GM23338 (cell line): ENCODE data around the gene RPS3A. TPM values are rescaled to one million over a fixed set of nuclear protein-coding genes. Genes with fewer than 3 reads are reported as not detected.

Source experiments
- ATAC-seq: fragments of 200-7000 bp; cut with Tn5 transposase; 3 replicates; pipeline ENCODE4 v1.9.1; 2020
- DNase-seq: peaks from one replicate; pipeline ENCODE4 v3.0.0-alpha.2; 2015; ENCODE audit warnings: low spot score
- H2AFZ ChIP-seq: fragments of 200-600 bp; sonication (generic); 2 replicates; pipeline ENCODE4 v1.8.0; 2016; ENCODE audit warnings: antibody characterized with exemption, mild to moderate bottlenecking, moderate library complexity
- H3F3A ChIP-seq: fragments of 200-600 bp; sonication (generic); replicated peaks from 2 replicates; pipeline ENCODE4 v1.8.0; 2017; ENCODE audit warnings: antibody characterized with exemption, mixed run types, low read depth
- H3K27ac ChIP-seq: fragments of 200-600 bp; sonication (generic); 2 replicates; pipeline ENCODE4 v1.6.1; 2016; ENCODE audit warnings: low read depth
- H3K27me3 ChIP-seq: fragments of 200-600 bp; sonication (generic); 2 replicates; pipeline ENCODE4 v1.8.0; 2016; ENCODE audit warnings: mild to moderate bottlenecking, mixed run types, moderate library complexity; ENCODE audit not compliant: insufficient read depth
- H3K36me3 ChIP-seq: fragments of 200-600 bp; sonication (generic); 2 replicates; pipeline ENCODE4 v1.8.0; 2016; ENCODE audit warnings: mild to moderate bottlenecking; ENCODE audit not compliant: insufficient read depth
- H3K4me1 ChIP-seq: fragments of 200-600 bp; sonication (generic); 2 replicates; pipeline ENCODE4 v1.8.0; 2016; ENCODE audit warnings: mild to moderate bottlenecking, moderate library complexity; ENCODE audit not compliant: insufficient read depth
- H3K4me2 ChIP-seq: fragments of 200-600 bp; sonication (generic); 2 replicates; pipeline ENCODE4 v1.7.1; 2017; ENCODE audit warnings: mixed run types
- H3K4me3 ChIP-seq: fragments of 200-600 bp; sonication (generic); 2 replicates; pipeline ENCODE4 v1.6.1; 2016; ENCODE audit warnings: mixed run types
- H3K79me2 ChIP-seq: fragments of 200-600 bp; sonication (generic); replicated peaks from 2 replicates; pipeline ENCODE4 v1.8.0; 2017; ENCODE audit warnings: mild to moderate bottlenecking; ENCODE audit not compliant: insufficient read depth
- H3K9me2 ChIP-seq: fragments of 200-600 bp; sonication (generic); 2 replicates; pipeline ENCODE4 v1.8.0; 2017; ENCODE audit not compliant: insufficient read depth
- H4K20me1 ChIP-seq: fragments of 200-600 bp; sonication (generic); replicated peaks from 2 replicates; pipeline ENCODE4 v1.8.0; 2017; ENCODE audit warnings: mild to moderate bottlenecking; ENCODE audit not compliant: insufficient read depth
- H3K27ac Mint-ChIP-seq: 2 replicates; pipeline ENCODE4 v1.8.0; 2020; ENCODE audit warnings: inconsistent platforms, mild to moderate bottlenecking, moderate library complexity, mixed read lengths
- H3K27me3 Mint-ChIP-seq: 3 replicates; pipeline ENCODE4 v1.8.0; 2022; ENCODE audit warnings: low read depth, mild to moderate bottlenecking, moderate library complexity, mixed read lengths, inconsistent platforms; ENCODE audit not compliant: insufficient read depth, poor library complexity
- H3K36me3 Mint-ChIP-seq: 3 replicates; pipeline ENCODE4 v1.8.0; 2021; ENCODE audit warnings: low read depth, mild to moderate bottlenecking, inconsistent platforms, moderate library complexity, mixed read lengths
- H3K4me1 Mint-ChIP-seq: 3 replicates; pipeline ENCODE4 v1.8.0; 2020; ENCODE audit warnings: mild to moderate bottlenecking, inconsistent platforms, mixed read lengths
- H3K4me3 Mint-ChIP-seq: 3 replicates; pipeline ENCODE4 v1.8.0; 2021; ENCODE audit warnings: moderate library complexity, mild to moderate bottlenecking, inconsistent platforms, mixed read lengths
- H3K9me3 Mint-ChIP-seq: 3 replicates; pipeline ENCODE4 v1.8.0; 2020; ENCODE audit warnings: moderate library complexity, mild to moderate bottlenecking, inconsistent platforms, mixed read lengths
- CREB1 ChIP-seq: fragments of 250-450 bp; sonication (Bioruptor Pico); IDR thresholded peaks from 2 replicates; pipeline ENCODE4 v1.5.0; 2020; ENCODE audit warnings: low read depth, mild to moderate bottlenecking, moderate library complexity
- EZH2phosphoT487 ChIP-seq: fragments of 200-600 bp; sonication (generic); IDR thresholded peaks from one replicate; pipeline ENCODE4 v1.8.1; 2018; ENCODE audit warnings: antibody characterized with exemption; ENCODE audit not compliant: unreplicated experiment
- JUNB ChIP-seq: IDR thresholded peaks from one replicate; pipeline ENCODE4 v1.6.1; 2016; ENCODE audit warnings: antibody characterized with exemption; ENCODE audit not compliant: unreplicated experiment
- POLR2AphosphoS5 ChIP-seq: IDR thresholded peaks from 2 replicates; pipeline ENCODE4 v1.6.1; 2016; ENCODE audit warnings: antibody characterized with exemption, low read depth
- STAT1 ChIP-seq: IDR thresholded peaks from one replicate; pipeline ENCODE4 v1.6.1; 2016; ENCODE audit warnings: antibody characterized with exemption; ENCODE audit not compliant: unreplicated experiment
- ZNF114 ChIP-seq: fragments of 250-450 bp; sonication (Bioruptor Pico); IDR thresholded peaks from 2 replicates; pipeline ENCODE4 v1.5.0; 2020; ENCODE audit warnings: mild to moderate bottlenecking, moderate library complexity
- ZNF331 ChIP-seq: fragments of 250-450 bp; sonication (Bioruptor Pico); IDR thresholded peaks from 2 replicates; pipeline ENCODE4 v1.5.0; 2020; ENCODE audit warnings: low read depth, mild to moderate bottlenecking, moderate library complexity
- polyA plus RNA-seq: library from polyadenylated mRNA; unstranded; fragments of >200 nt; fragmentation: Nextera tagmentation; extraction: Ambion mirVana; gene quantifications from 2 replicates; pipeline ENCODE4 v1.2.1, GENCODE V29; 2016
- total RNA-seq: library from RNA; depleted of rRNA; stranded (reverse); fragments of >200 nt; shearing (Covaris generic); gene quantifications from 2 replicates; pipeline ENCODE4 v1.2.3, GENCODE V29; 2014
- TF ChIP-seq, protein P1 (sequence below): IDR thresholded peaks from one replicate; pipeline ENCODE4 v1.6.1; 2018; ENCODE audit warnings: antibody characterized with exemption; ENCODE audit not compliant: unreplicated experiment
- TF ChIP-seq, protein P2 (sequence below): IDR thresholded peaks from 2 replicates; pipeline ENCODE4 v1.6.1; 2016; ENCODE audit warnings: antibody characterized with exemption
- TF ChIP-seq, protein P3 (sequence below): fragments of 250-450 bp; sonication (Bioruptor Pico); IDR thresholded peaks from 2 replicates; pipeline ENCODE4 v1.5.0; 2020; ENCODE audit warnings: mild to moderate bottlenecking, moderate library complexity

Gene RPS3A
- total and polyA plus RNA-seq, 2 experiments from 2014 or later, result 2,486 to 3,506 TPM

DNA sequence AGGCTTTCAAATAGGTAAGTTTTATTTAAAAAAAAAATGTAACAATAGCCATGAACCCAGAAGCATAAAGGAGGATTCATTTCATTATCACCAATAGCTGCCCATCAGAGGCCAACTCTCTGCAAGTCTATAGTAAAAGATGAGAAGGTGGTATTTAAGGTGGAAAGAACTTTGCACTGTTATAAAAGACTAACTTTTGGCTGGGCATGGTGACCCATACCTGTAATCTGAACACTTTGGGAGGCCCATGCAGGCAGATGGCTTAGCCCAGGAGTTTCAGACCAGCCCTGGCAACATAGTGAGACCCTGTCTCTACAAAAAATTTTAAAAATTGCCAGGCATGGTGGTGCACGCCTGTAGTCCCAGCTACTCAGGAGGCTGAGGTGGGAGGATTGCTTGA lies 43.3 kb downstream of the RPS3A start (continued):
- TF ChIP-seq, protein P1, sequence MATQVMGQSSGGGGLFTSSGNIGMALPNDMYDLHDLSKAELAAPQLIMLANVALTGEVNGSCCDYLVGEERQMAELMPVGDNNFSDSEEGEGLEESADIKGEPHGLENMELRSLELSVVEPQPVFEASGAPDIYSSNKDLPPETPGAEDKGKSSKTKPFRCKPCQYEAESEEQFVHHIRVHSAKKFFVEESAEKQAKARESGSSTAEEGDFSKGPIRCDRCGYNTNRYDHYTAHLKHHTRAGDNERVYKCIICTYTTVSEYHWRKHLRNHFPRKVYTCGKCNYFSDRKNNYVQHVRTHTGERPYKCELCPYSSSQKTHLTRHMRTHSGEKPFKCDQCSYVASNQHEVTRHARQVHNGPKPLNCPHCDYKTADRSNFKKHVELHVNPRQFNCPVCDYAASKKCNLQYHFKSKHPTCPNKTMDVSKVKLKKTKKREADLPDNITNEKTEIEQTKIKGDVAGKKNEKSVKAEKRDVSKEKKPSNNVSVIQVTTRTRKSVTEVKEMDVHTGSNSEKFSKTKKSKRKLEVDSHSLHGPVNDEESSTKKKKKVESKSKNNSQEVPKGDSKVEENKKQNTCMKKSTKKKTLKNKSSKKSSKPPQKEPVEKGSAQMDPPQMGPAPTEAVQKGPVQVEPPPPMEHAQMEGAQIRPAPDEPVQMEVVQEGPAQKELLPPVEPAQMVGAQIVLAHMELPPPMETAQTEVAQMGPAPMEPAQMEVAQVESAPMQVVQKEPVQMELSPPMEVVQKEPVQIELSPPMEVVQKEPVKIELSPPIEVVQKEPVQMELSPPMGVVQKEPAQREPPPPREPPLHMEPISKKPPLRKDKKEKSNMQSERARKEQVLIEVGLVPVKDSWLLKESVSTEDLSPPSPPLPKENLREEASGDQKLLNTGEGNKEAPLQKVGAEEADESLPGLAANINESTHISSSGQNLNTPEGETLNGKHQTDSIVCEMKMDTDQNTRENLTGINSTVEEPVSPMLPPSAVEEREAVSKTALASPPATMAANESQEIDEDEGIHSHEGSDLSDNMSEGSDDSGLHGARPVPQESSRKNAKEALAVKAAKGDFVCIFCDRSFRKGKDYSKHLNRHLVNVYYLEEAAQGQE, result no peak

DNA sequence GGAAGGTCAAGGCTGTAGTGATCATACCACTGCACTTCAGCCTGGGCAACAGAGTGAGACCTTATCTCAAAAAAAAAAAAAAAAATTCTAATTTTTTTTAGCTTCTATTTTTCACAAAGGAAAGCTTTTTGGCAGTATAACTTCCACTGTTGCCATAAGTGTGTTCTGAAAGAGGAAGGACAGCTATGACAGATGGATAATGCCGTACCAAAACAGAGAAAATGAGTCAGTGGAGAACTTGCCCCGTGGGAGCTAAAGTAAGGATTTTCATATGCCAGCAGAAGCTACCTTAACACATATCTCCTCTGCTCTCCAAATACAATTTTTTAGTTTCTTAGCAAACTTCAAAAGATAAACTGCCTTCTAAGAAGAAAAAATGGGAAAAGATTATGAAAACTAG lies 43.7 kb downstream of the RPS3A start:
- DNase-seq (no peak), ATAC-seq (no peak)
- H3K27ac ChIP-seq, result no peak overlapping the region
- Mint-ChIP-seq H3K4me3 (no peak overlapping the region), H3K9me3 (no peaks in the 10 kb centered on the region), H3K27ac (no peak overlapping the region), H3K4me1 (peaks cover 2% of the 10 kb centered on the region; the same call in 2 of the 3 replicates), H3K36me3 (peaks cover 34% of the 10 kb centered on the region), H3K27me3 (peaks cover 1% of the 10 kb centered on the region)
- H3K4me3 ChIP-seq, result no peak overlapping the region
- peaks cover 8% of the 10 kb centered on the region; the same call in 1 of the 2 replicates for H3K4me1 ChIP-seq
- no peak overlapping the region for H3K4me2 ChIP-seq
- no peaks in the 10 kb centered on the region for H3K27me3 ChIP-seq
- peaks cover 18% of the 10 kb centered on the region for H3K36me3 ChIP-seq
- no peaks in the 10 kb centered on the region for H4K20me1 ChIP-seq
- no peaks in the 10 kb centered on the region for H3K79me2 ChIP-seq
- H2AFZ ChIP-seq, result no peak overlapping the region
- H3K9me2 ChIP-seq, result no peaks in the 10 kb centered on the region
- H3F3A ChIP-seq, result no peaks in the 10 kb centered on the region
- TF ChIP-seq STAT1, result no peak
- TF ChIP-seq, protein P2, sequence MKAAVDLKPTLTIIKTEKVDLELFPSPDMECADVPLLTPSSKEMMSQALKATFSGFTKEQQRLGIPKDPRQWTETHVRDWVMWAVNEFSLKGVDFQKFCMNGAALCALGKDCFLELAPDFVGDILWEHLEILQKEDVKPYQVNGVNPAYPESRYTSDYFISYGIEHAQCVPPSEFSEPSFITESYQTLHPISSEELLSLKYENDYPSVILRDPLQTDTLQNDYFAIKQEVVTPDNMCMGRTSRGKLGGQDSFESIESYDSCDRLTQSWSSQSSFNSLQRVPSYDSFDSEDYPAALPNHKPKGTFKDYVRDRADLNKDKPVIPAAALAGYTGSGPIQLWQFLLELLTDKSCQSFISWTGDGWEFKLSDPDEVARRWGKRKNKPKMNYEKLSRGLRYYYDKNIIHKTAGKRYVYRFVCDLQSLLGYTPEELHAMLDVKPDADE, result no peak
- TF ChIP-seq, protein P1, result no peak
- TF ChIP-seq ZNF114, result no peak
- TF ChIP-seq, protein P3, sequence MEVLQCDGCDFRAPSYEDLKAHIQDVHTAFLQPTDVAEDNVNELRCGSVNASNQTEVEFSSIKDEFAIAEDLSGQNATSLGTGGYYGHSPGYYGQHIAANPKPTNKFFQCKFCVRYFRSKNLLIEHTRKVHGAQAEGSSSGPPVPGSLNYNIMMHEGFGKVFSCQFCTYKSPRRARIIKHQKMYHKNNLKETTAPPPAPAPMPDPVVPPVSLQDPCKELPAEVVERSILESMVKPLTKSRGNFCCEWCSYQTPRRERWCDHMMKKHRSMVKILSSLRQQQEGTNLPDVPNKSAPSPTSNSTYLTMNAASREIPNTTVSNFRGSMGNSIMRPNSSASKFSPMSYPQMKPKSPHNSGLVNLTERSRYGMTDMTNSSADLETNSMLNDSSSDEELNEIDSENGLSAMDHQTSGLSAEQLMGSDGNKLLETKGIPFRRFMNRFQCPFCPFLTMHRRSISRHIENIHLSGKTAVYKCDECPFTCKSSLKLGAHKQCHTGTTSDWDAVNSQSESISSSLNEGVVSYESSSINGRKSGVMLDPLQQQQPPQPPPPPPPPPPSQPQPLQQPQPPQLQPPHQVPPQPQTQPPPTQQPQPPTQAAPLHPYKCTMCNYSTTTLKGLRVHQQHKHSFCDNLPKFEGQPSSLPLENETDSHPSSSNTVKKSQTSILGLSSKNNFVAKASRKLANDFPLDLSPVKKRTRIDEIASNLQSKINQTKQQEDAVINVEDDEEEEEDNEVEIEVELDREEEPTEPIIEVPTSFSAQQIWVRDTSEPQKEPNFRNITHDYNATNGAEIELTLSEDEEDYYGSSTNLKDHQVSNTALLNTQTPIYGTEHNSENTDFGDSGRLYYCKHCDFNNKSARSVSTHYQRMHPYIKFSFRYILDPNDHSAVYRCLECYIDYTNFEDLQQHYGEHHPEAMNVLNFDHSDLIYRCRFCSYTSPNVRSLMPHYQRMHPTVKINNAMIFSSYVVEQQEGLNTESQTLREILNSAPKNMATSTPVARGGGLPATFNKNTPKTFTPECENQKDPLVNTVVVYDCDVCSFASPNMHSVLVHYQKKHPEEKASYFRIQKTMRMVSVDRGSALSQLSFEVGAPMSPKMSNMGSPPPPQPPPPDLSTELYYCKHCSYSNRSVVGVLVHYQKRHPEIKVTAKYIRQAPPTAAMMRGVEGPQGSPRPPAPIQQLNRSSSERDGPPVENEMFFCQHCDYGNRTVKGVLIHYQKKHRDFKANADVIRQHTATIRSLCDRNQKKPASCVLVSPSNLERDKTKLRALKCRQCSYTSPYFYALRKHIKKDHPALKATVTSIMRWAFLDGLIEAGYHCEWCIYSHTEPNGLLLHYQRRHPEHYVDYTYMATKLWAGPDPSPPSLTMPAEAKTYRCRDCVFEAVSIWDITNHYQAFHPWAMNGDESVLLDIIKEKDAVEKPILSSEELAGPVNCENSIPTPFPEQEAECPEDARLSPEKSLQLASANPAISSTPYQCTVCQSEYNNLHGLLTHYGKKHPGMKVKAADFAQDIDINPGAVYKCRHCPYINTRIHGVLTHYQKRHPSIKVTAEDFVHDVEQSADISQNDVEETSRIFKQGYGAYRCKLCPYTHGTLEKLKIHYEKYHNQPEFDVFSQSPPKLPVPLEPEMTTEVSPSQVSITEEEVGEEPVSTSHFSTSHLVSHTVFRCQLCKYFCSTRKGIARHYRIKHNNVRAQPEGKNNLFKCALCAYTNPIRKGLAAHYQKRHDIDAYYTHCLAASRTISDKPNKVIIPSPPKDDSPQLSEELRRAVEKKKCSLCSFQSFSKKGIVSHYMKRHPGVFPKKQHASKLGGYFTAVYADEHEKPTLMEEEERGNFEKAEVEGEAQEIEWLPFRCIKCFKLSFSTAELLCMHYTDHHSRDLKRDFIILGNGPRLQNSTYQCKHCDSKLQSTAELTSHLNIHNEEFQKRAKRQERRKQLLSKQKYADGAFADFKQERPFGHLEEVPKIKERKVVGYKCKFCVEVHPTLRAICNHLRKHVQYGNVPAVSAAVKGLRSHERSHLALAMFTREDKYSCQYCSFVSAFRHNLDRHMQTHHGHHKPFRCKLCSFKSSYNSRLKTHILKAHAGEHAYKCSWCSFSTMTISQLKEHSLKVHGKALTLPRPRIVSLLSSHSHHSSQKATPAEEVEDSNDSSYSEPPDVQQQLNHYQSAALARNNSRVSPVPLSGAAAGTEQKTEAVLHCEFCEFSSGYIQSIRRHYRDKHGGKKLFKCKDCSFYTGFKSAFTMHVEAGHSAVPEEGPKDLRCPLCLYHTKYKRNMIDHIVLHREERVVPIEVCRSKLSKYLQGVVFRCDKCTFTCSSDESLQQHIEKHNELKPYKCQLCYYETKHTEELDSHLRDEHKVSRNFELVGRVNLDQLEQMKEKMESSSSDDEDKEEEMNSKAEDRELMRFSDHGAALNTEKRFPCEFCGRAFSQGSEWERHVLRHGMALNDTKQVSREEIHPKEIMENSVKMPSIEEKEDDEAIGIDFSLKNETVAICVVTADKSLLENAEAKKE (CRISPR knock-in tag), result no peak
- no peak for TF ChIP-seq CREB1
- TF ChIP-seq ZNF331 (CRISPR knock-in tag), result no peak
- TF ChIP-seq EZH2phosphoT487, result no peak
- TF ChIP-seq JUNB, result no peak
- no peak for TF ChIP-seq POLR2AphosphoS5
